ENCODE results near the gene THSD8.
A peak's percentile ranks its signal among the peaks of the same experiment; 100 is the strongest.
"Not testable (repeated sequence)": the region's sequence is repeated elsewhere in the genome, so short reads cannot be mapped to it uniquely, and the experiment has no call there.

THSD8 gene

GRCh38 chr19:12817810-12818209 is 15.9 kb downstream of the THSD8 start:
- H3K27ac ChIP-seq (ENCODE audit: insufficient read depth in 1 of 2, low read depth in 1 of 2, low read length in 2 of 2, poor library complexity in 1 of 2, severe bottlenecking in 2 of 2); DNase-seq; H3K4me1 ChIP-seq (ENCODE audit: control extremely low read depth in 1 of 4, control insufficient read depth in 4 of 4, insufficient read depth in 4 of 4, low read length in 3 of 4); H3K9me3 ChIP-seq (ENCODE audit: control extremely low read depth in 1 of 5, control insufficient read depth in 4 of 5, insufficient read depth in 2 of 5, low read depth in 1 of 5, low read length in 4 of 5); H3K27me3 ChIP-seq (replicated peaks in 2 of 5; ENCODE audit: control insufficient read depth in 4 of 5, insufficient read depth in 5 of 5, low read length in 4 of 5); H3K4me3 ChIP-seq (ENCODE audit: control insufficient read depth in 1 of 7, extremely low read depth in 1 of 7, insufficient read depth in 4 of 7, low read depth in 2 of 7, low read length in 6 of 7): not testable (repeated sequence)
- H3K36me3 ChIP-seq (ENCODE audit: control insufficient read depth in 4 of 4, insufficient read depth in 4 of 4, low read length in 3 of 4): peaks cover 0 to 14% (median 6%) of the 10 kb centered on the region in 4 experiments
- CTCF ChIA-PET: interaction anchor here (0.7 kb wide), 2 partner anchors 47 to 426 kb away, joined by 3 read pairs; no protein-coding TSS in a partner anchor
- POLR2A ChIA-PET: interaction anchor here (0.6 kb wide), 1 partner anchor 782 kb away, joined by 6 read pairs; the partner anchor contains the start of gene ZNF433
- 95% methylated on average over 4 of the region's 11 CpGs for WGBS (ENCODE audit: insufficient coverage)

GRCh38 chr19:12821761-12822160 is 19.9 kb downstream of the THSD8 start:
- Histone ChIP-seq H3K36me3 (ENCODE audit: control insufficient read depth in 4 of 4, insufficient read depth in 4 of 4, low read length in 3 of 4) (no peaks in the 10 kb centered on the region), H3K9me3 (ENCODE audit: control extremely low read depth in 1 of 5, control insufficient read depth in 4 of 5, insufficient read depth in 2 of 5, low read depth in 1 of 5, low read length in 4 of 5) (no peaks in the 10 kb centered on the region), H3K27ac (ENCODE audit: insufficient read depth in 1 of 2, low read depth in 1 of 2, low read length in 2 of 2, poor library complexity in 1 of 2, severe bottlenecking in 2 of 2) (no peak overlapping the region), H3K27me3 (replicated peaks in 2 of 5; ENCODE audit: control insufficient read depth in 4 of 5, insufficient read depth in 5 of 5, low read length in 4 of 5) (peaks cover 0 to 3% (median 3%) of the 10 kb centered on the region in 5 experiments), H3K4me3 (ENCODE audit: control insufficient read depth in 1 of 7, extremely low read depth in 1 of 7, insufficient read depth in 4 of 7, low read depth in 2 of 7, low read length in 6 of 7) (no peak overlapping the region), H3K4me1 (ENCODE audit: control extremely low read depth in 1 of 4, control insufficient read depth in 4 of 4, insufficient read depth in 4 of 4, low read length in 3 of 4) (peaks cover 0 to 9% (median 1%) of the 10 kb centered on the region in 4 experiments)
- ChIA-PET POLR2A (no interaction called here), CTCF (interaction anchor here (1.0 to 1.4 kb wide), 4 partner anchors 8 to 65 kb away, joined by 3 to 5 read pairs (median 4); no protein-coding TSS in a partner anchor)
- WGBS (ENCODE audit: insufficient coverage): 75% methylated on average over 1 of the region's 2 CpGs
- no peak for DNase-seq

GRCh38 chr19:12825254-12826131 is 23.6 kb downstream of the THSD8 start:
- H3K4me1 ChIP-seq (ENCODE audit: control extremely low read depth in 1 of 4, control insufficient read depth in 4 of 4, insufficient read depth in 4 of 4, low read length in 3 of 4): peaks cover 0 to 17% (median 6%) of the 10 kb centered on the region in 4 experiments
- no peak overlapping the region for H3K27ac ChIP-seq (ENCODE audit: insufficient read depth in 1 of 2, low read depth in 1 of 2, low read length in 2 of 2, poor library complexity in 1 of 2, severe bottlenecking in 2 of 2)
- peak overlapping the region in 3 of 7 experiments; percentile 20 to 65 (median 38) for H3K4me3 ChIP-seq (ENCODE audit: control insufficient read depth in 1 of 7, extremely low read depth in 1 of 7, insufficient read depth in 4 of 7, low read depth in 2 of 7, low read length in 6 of 7)
- WGBS (ENCODE audit: insufficient coverage): 5% methylated on average over 40 of the region's 46 CpGs
- no peaks in the 10 kb centered on the region for H3K36me3 ChIP-seq (ENCODE audit: control insufficient read depth in 4 of 4, insufficient read depth in 4 of 4, low read length in 3 of 4)
- CTCF ChIA-PET: interaction anchor here (0.6 to 2.9 kb wide), 11 partner anchors 10 to 92 kb away, joined by 3 to 9 read pairs (median 3); no protein-coding TSS in a partner anchor
- POLR2A ChIA-PET: interaction anchor here (0.6 kb wide), 1 partner anchor 23 kb away, joined by 3 read pairs; no protein-coding TSS in a partner anchor
- no peaks in the 10 kb centered on the region for H3K9me3 ChIP-seq (ENCODE audit: control extremely low read depth in 1 of 5, control insufficient read depth in 4 of 5, insufficient read depth in 2 of 5, low read depth in 1 of 5, low read length in 4 of 5)
- DNase-seq: peak; percentile 51 to 71 (median 67)
- peaks cover 0 to 18% (median 5%) of the 10 kb centered on the region in 5 experiments for H3K27me3 ChIP-seq (replicated peaks in 2 of 5; ENCODE audit: control insufficient read depth in 4 of 5, insufficient read depth in 5 of 5, low read length in 4 of 5)

GRCh38 chr19:12828494-12828893 is 26.6 kb downstream of the THSD8 start:
- POLR2A ChIA-PET: interaction anchor here (0.7 kb wide), 1 partner anchor 22 kb away, joined by 4 read pairs; no protein-coding TSS in a partner anchor
- CTCF ChIA-PET: interaction anchor here (0.6 to 2.2 kb wide), 11 partner anchors 9 to 1162 kb away, joined by 3 to 13 read pairs (median 3); partner anchors contain the start of genes FBXW9, JUNB and MAST1
- Histone ChIP-seq H3K9me3 (ENCODE audit: control extremely low read depth in 1 of 5, control insufficient read depth in 4 of 5, insufficient read depth in 2 of 5, low read depth in 1 of 5, low read length in 4 of 5) (no peaks in the 10 kb centered on the region), H3K4me3 (ENCODE audit: control insufficient read depth in 1 of 7, extremely low read depth in 1 of 7, insufficient read depth in 4 of 7, low read depth in 2 of 7, low read length in 6 of 7) (peak overlapping the region in 2 of 7 experiments; percentile 22 to 45), H3K27me3 (replicated peaks in 2 of 5; ENCODE audit: control insufficient read depth in 4 of 5, insufficient read depth in 5 of 5, low read length in 4 of 5) (peaks cover 8 to 47% (median 17%) of the 10 kb centered on the region in 5 experiments), H3K27ac (ENCODE audit: insufficient read depth in 1 of 2, low read depth in 1 of 2, low read length in 2 of 2, poor library complexity in 1 of 2, severe bottlenecking in 2 of 2) (no peak overlapping the region), H3K36me3 (ENCODE audit: control insufficient read depth in 4 of 4, insufficient read depth in 4 of 4, low read length in 3 of 4) (no peaks in the 10 kb centered on the region), H3K4me1 (ENCODE audit: control extremely low read depth in 1 of 4, control insufficient read depth in 4 of 4, insufficient read depth in 4 of 4, low read length in 3 of 4) (peaks cover 0 to 24% (median 9%) of the 10 kb centered on the region in 4 experiments)
- peak; percentile 77 to 85 (median 84) for DNase-seq
- 10% methylated on average over 13 of the region's 23 CpGs for WGBS (ENCODE audit: insufficient coverage)

GRCh38 chr19:12833418-12833737 is 31.5 kb downstream of the THSD8 start:
- CTCF ChIA-PET: no interaction called here
- H3K36me3 ChIP-seq (ENCODE audit: control insufficient read depth in 4 of 4, insufficient read depth in 4 of 4, low read length in 3 of 4): no peaks in the 10 kb centered on the region
- no peaks in the 10 kb centered on the region for H3K9me3 ChIP-seq (ENCODE audit: control extremely low read depth in 1 of 5, control insufficient read depth in 4 of 5, insufficient read depth in 2 of 5, low read depth in 1 of 5, low read length in 4 of 5)
- 0% methylated on average over 3 of the region's 5 CpGs for WGBS (ENCODE audit: insufficient coverage)
- H3K4me1 ChIP-seq (ENCODE audit: control extremely low read depth in 1 of 4, control insufficient read depth in 4 of 4, insufficient read depth in 4 of 4, low read length in 3 of 4): peaks cover 0 to 27% (median 16%) of the 10 kb centered on the region in 4 experiments
- H3K27me3 ChIP-seq (replicated peaks in 2 of 5; ENCODE audit: control insufficient read depth in 4 of 5, insufficient read depth in 5 of 5, low read length in 4 of 5): peaks cover 11 to 90% (median 37%) of the 10 kb centered on the region in 5 experiments
- POLR2A ChIA-PET: no interaction called here
- no peak overlapping the region for H3K27ac ChIP-seq (ENCODE audit: insufficient read depth in 1 of 2, low read depth in 1 of 2, low read length in 2 of 2, poor library complexity in 1 of 2, severe bottlenecking in 2 of 2)
- DNase-seq: no peak
- H3K4me3 ChIP-seq (ENCODE audit: control insufficient read depth in 1 of 7, extremely low read depth in 1 of 7, insufficient read depth in 4 of 7, low read depth in 2 of 7, low read length in 6 of 7): no peak overlapping the region

- Histone ChIP-seq H3K27ac (ENCODE audit: insufficient read depth in 1 of 2, low read depth in 1 of 2, low read length in 2 of 2, poor library complexity in 1 of 2, severe bottlenecking in 2 of 2) (no peak overlapping the region), H3K4me3 (ENCODE audit: control insufficient read depth in 1 of 7, extremely low read depth in 1 of 7, insufficient read depth in 4 of 7, low read depth in 2 of 7, low read length in 6 of 7) (peak overlapping the region in 6 of 7 experiments; percentile 1 to 64 (median 41)), H3K9me3 (ENCODE audit: control extremely low read depth in 1 of 5, control insufficient read depth in 4 of 5, insufficient read depth in 2 of 5, low read depth in 1 of 5, low read length in 4 of 5) (no peaks in the 10 kb centered on the region), H3K27me3 (replicated peaks in 2 of 5; ENCODE audit: control insufficient read depth in 4 of 5, insufficient read depth in 5 of 5, low read length in 4 of 5) (peaks cover 11 to 92% (median 37%) of the 10 kb centered on the region in 5 experiments), H3K4me1 (ENCODE audit: control extremely low read depth in 1 of 4, control insufficient read depth in 4 of 4, insufficient read depth in 4 of 4, low read length in 3 of 4) (peaks cover 0 to 30% (median 18%) of the 10 kb centered on the region in 4 experiments), H3K36me3 (ENCODE audit: control insufficient read depth in 4 of 4, insufficient read depth in 4 of 4, low read length in 3 of 4) (no peaks in the 10 kb centered on the region)
- ChIA-PET POLR2A (no interaction called here), CTCF (interaction anchor here (0.9 kb wide), 1 partner anchor 10 kb away, joined by 3 read pairs; no protein-coding TSS in a partner anchor)
- peak in 1 of 3 donors; percentile 49 for DNase-seq
- WGBS (ENCODE audit: insufficient coverage): 2% methylated on average over 50 of the region's 87 CpGs
Observed at GRCh38 chr19:12833738-12834565, 32.1 kb downstream of the THSD8 start.

All from common myeloid progenitor, CD34-positive (primary cell).